Measurements from ENCODE around the gene MDH2.

GRCh38 chr7:76048668-76048988 lies 722 bp downstream of the MDH2 start:
- no peak for TF ChIP-seq ZNF274 (IDR thresholded peaks at IDR 0.05; ENCODE audit: low read depth, low read length)
- TF ChIP-seq YY1 (IDR thresholded peaks at IDR 0.05; ENCODE audit: insufficient read depth, insufficient read length): no peak

All from NT2/D1 (cell line).